GM12891 (cell line): Measurements from ENCODE around the gene ALDH1L1.

Source experiments
- POLR2A ChIP-seq: IDR thresholded peaks from 2 replicates; pipeline ENCODE4 v1.6.1; 2011; ENCODE audit warnings: low read depth, low read length, control low read depth
- POLR2AphosphoS5 ChIP-seq: IDR thresholded peaks from 2 replicates; pipeline ENCODE4 v1.6.1; 2011; ENCODE audit warnings: low read depth, low read length, control low read depth
- SPI1 ChIP-seq: IDR thresholded peaks from 2 replicates; pipeline ENCODE4 v1.6.1; 2011; ENCODE audit warnings: low read depth, low read length, control low read depth
- TAF1 ChIP-seq: IDR thresholded peaks from 2 replicates; pipeline ENCODE4 v1.6.1; 2011; ENCODE audit warnings: low read depth, low read length, control low read depth

DNA sequence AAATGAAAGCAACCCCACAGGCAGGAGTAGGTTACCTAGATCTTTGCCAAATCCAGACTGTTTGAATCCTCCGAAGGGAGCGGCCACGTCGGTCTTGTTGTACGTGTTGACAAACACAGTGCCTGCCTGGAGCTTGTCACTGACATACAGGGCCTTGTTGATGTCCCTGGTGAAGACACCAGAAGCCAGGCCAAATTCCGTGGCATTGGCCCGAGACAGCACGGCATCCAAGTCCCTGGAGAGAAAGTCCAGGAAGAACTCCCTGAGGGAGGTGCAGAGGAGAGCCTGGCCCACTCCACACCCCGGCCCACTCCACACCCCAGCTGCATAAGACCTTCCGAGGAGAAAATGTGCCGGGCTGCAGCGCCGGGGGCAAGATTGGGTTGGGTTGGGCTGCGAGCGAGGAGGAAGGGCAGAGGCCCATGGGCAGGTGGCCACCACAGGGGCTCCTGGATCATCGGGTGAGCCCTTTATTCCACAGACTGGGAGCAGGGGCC lies 74.6 kb downstream of the ALDH1L1 start:
- TF ChIP-seq POLR2AphosphoS5 (no peak), POLR2A (no peak), TAF1 (no peak), SPI1 (no peak)
